B cell (primary cell): ENCODE measurements around the gene SHB. TPM values are rescaled to one million over a fixed set of nuclear protein-coding genes. Genes with fewer than 3 reads are reported as not detected.

ENCODE experiments used
- ATAC-seq: fragments of 200-7000 bp; cut with Tn5 transposase; one replicate; pipeline ENCODE4 v1.10.0; 2021; ENCODE audit warnings: low read depth, mild to moderate bottlenecking, moderate number of reproducible peaks, moderate library complexity
- CTCF ChIA-PET: fragments of 350-600 bp; sonication (Branson Sonifier 250); formaldehyde crosslinking; loops from one replicate; lab custom pipeline; 2021; ENCODE audit warnings: antibody characterized with exemption, inconsistent platforms; lab: Charles Lee
- POLR2A ChIA-PET: fragments of 350-600 bp; sonication (Branson Sonifier 250); formaldehyde crosslinking; loops from one replicate; lab custom pipeline; 2021; ENCODE audit warnings: antibody characterized with exemption; lab: Charles Lee
- DNase-seq: peaks from one replicate; pipeline ENCODE4 v3.0.0; 2013
- H2AFZ ChIP-seq: 2 replicates; pipeline ENCODE4 v1.6.1; 2012; ENCODE audit warnings: mild to moderate bottlenecking, low read depth, low read length; ENCODE audit not compliant: insufficient read depth, poor library complexity, severe bottlenecking
- H3K27ac ChIP-seq, 2 donors: 1 replicate in 1 of 2; 2 replicates in 1 of 2; pipeline ENCODE4 v1.5.1; 2012 to 2013; ENCODE audit warnings: low read length in 2 of 2, mild to moderate bottlenecking in 2 of 2, moderate library complexity in 1 of 2
- H3K27me3 ChIP-seq, 4 experiments: fragments of 200-600 bp in 1 of 4; sonication (generic) in 1 of 4; replicated peaks in 1 of 4; 1 replicate in 2 of 4; 2 replicates in 2 of 4; pipeline versions ENCODE4 v1.6.1 to v1.7.0; 2013 to 2016; ENCODE audit warnings: low read length in 3 of 4, mild to moderate bottlenecking in 2 of 4, mixed read lengths in 1 of 4, moderate library complexity in 1 of 4; ENCODE audit not compliant: insufficient read depth in 4 of 4, control insufficient read depth in 3 of 4; ENCODE audit errors: control extremely low read depth in 1 of 4
- H3K36me3 ChIP-seq, 2 experiments: replicated peaks in 1 of 2; 1 replicate in 1 of 2; 2 replicates in 1 of 2; pipeline versions ENCODE4 v1.6.1 to v1.7.1; 2013; ENCODE audit warnings: low read length in 1 of 2; ENCODE audit not compliant: insufficient read depth in 2 of 2, control insufficient read depth in 1 of 2; ENCODE audit errors: control extremely low read depth in 1 of 2, extremely low read depth in 1 of 2
- H3K4me1 ChIP-seq, 2 donors: fragments of 200-600 bp in 1 of 2; sonication (generic) in 1 of 2; 1 replicate in 1 of 2; 2 replicates in 1 of 2; pipeline versions ENCODE4 v1.5.1 to v1.6.1; 2013 to 2017; ENCODE audit warnings: low read length in 2 of 2; ENCODE audit not compliant: control insufficient read depth in 2 of 2, insufficient read depth in 2 of 2
- H3K4me2 ChIP-seq: replicated peaks from 2 replicates; pipeline ENCODE3; 2012; ENCODE audit warnings: mild to moderate bottlenecking, low read depth, low read length; ENCODE audit not compliant: poor library complexity, severe bottlenecking
- H3K4me3 ChIP-seq, 5 experiments: fragments of 200-600 bp in 1 of 5; sonication (generic) in 1 of 5; 1 replicate in 3 of 5; 2 replicates in 2 of 5; pipeline versions ENCODE4 v1.5.1 to v1.7.0; 2011 to 2016; ENCODE audit warnings: low read length in 4 of 5, mild to moderate bottlenecking in 4 of 5, low read depth in 2 of 5, control low read depth in 1 of 5, moderate library complexity in 1 of 5; ENCODE audit not compliant: insufficient read depth in 1 of 5; ENCODE audit errors: control extremely low read depth in 1 of 5, extremely low read depth in 1 of 5
- H3K79me2 ChIP-seq: fragments of 200-600 bp; sonication (generic); one replicate; pipeline ENCODE4 v1.6.0; 2016; ENCODE audit warnings: low read length; ENCODE audit not compliant: control insufficient read depth, insufficient read depth
- H3K9ac ChIP-seq: fragments of 200-600 bp; sonication (generic); 2 replicates; pipeline ENCODE4 v1.6.1; 2017; ENCODE audit warnings: mild to moderate bottlenecking, low read length, moderate library complexity
- H3K9me3 ChIP-seq, 3 donors: one replicate each; pipeline versions ENCODE4 v1.6.1 to v1.7.1; 2013; ENCODE audit warnings: low read length in 2 of 3; ENCODE audit not compliant: control insufficient read depth in 2 of 3, insufficient read depth in 1 of 3; ENCODE audit errors: control extremely low read depth in 1 of 3
- H4K20me1 ChIP-seq: 2 replicates; pipeline ENCODE4 v1.6.0; 2012; ENCODE audit warnings: mild to moderate bottlenecking, low read length; ENCODE audit not compliant: insufficient read depth, control insufficient read depth, poor library complexity, severe bottlenecking
- H3K27ac Mint-ChIP-seq: one replicate; pipeline ENCODE4 v1.8.0; 2021; ENCODE audit warnings: mixed read lengths
- H3K27me3 Mint-ChIP-seq: one replicate; pipeline ENCODE4 v1.8.0; 2021; ENCODE audit warnings: mixed read lengths
- H3K4me1 Mint-ChIP-seq: one replicate; pipeline ENCODE4 v1.8.0; 2021; ENCODE audit warnings: mixed read lengths
- H3K4me3 Mint-ChIP-seq: one replicate; pipeline ENCODE4 v1.8.0; 2021; ENCODE audit warnings: mixed read lengths
- H3K9me3 Mint-ChIP-seq: one replicate; pipeline ENCODE4 v1.8.0; 2022; ENCODE audit warnings: mixed read lengths; ENCODE audit not compliant: insufficient read depth
- EZH2 ChIP-seq: IDR thresholded peaks from 2 replicates; pipeline ENCODE4 v1.6.1; 2012; ENCODE audit warnings: borderline replicate concordance, low read depth, mild to moderate bottlenecking, moderate library complexity, low read length; ENCODE audit not compliant: insufficient read depth, poor library complexity, severe bottlenecking
- WGBS: methylation state at CpG from one replicate; pipeline ENCODE4 v1.1.5; 2013; ENCODE audit warnings: missing lambda C conversion rate; ENCODE audit not compliant: insufficient coverage; 5-methylcytosine and 5-hydroxymethylcytosine counted together
- intact Hi-C: fragments of 100-400 bp; cut with micrococcal nuclease; formaldehyde crosslinking; loops from one replicate; pipeline ENCODE4 v1.10.0; 2022
- polyA plus RNA-seq: library from polyadenylated mRNA; depleted of rRNA; stranded (reverse); fragments of >200 nt; gene quantifications from 2 replicates; pipeline ENCODE4 v1.2.3, GENCODE V29; 2012
- total RNA-seq, 2 donors: library from RNA; stranded (reverse); fragments of 120-200 nt in 1 of 2; gene quantifications; 1 replicate in 1 of 2; 2 replicates in 1 of 2; pipeline versions ENCODE4 v1.2.3 to v1.2.4, GENCODE V29; 2013 to 2022
- TF ChIP-seq, protein P1 (sequence below): fragments of 200-600 bp; IDR thresholded peaks from one replicate; pipeline ENCODE4 v1.8.0; 2022; ENCODE audit warnings: antibody characterized with exemption, mild to moderate bottlenecking

The SHB gene
- total and polyA plus RNA-seq, 2 donors (not counting 1 experiment from before 2014, with no cell fraction given): 0.06 to 1.9 TPM

DNA sequence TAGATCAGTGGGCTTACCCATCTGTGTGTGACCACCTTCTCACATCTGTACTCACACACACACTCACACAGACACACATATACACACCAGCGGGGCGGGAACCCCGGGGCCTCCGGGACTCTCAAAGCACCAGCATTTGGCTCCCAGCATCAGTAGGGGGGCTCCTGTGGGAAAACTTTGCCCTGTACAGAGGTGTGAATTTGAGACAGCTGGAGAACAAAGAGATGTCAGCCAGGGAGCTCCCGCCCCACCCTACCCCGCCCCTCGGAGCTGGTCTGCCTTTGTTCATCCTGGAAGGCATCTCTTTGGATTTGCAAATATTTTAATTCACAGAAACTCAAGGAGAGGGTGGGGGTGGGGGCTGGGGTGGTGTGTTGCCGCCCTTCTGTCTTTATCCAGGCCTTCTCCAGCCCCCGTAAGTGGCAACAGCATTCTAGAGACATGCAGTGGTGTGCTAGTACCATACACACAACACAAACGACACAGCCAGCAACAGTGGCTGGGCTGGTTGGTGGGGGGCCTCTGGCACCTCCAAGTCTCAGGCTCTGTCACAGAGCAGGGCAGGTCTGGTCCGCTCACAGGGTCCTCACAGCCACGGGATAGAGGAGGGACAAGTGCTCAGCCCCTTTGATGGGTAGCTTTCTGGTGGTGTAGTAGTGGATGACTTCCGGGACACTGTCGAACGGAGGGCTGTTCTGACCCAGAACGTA is 149.6 kb downstream of the SHB start:
- Mint-ChIP-seq H3K27ac (no peak overlapping the region), H3K4me1 (no peaks in the 10 kb centered on the region), H3K9me3 (no peaks in the 10 kb centered on the region), H3K27me3 (no peaks in the 10 kb centered on the region), H3K4me3 (no peak overlapping the region)
- Histone ChIP-seq H3K27me3 (no peaks in the 10 kb centered on the region), H3K4me3 (no peak overlapping the region), H3K9me3 (no peaks in the 10 kb centered on the region), H3K27ac (no peak overlapping the region), H3K4me1 (no peaks in the 10 kb centered on the region), H2AFZ (no peak overlapping the region), H4K20me1 (no peaks in the 10 kb centered on the region), H3K4me2 (no peak overlapping the region), H3K36me3 (no peaks in the 10 kb centered on the region), H3K79me2 (no peaks in the 10 kb centered on the region), H3K9ac (no peak overlapping the region)
- CTCF ChIA-PET: no interaction called here
- 96% methylated on average over 7 of the region's 16 CpGs for WGBS
- TF ChIP-seq, protein P1, sequence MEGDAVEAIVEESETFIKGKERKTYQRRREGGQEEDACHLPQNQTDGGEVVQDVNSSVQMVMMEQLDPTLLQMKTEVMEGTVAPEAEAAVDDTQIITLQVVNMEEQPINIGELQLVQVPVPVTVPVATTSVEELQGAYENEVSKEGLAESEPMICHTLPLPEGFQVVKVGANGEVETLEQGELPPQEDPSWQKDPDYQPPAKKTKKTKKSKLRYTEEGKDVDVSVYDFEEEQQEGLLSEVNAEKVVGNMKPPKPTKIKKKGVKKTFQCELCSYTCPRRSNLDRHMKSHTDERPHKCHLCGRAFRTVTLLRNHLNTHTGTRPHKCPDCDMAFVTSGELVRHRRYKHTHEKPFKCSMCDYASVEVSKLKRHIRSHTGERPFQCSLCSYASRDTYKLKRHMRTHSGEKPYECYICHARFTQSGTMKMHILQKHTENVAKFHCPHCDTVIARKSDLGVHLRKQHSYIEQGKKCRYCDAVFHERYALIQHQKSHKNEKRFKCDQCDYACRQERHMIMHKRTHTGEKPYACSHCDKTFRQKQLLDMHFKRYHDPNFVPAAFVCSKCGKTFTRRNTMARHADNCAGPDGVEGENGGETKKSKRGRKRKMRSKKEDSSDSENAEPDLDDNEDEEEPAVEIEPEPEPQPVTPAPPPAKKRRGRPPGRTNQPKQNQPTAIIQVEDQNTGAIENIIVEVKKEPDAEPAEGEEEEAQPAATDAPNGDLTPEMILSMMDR: no peak
- no peak for TF ChIP-seq EZH2
- POLR2A ChIA-PET: no interaction called here
- ATAC-seq: no peak
- intact Hi-C loops: no loop called here
- DNase-seq: no peak

DNA sequence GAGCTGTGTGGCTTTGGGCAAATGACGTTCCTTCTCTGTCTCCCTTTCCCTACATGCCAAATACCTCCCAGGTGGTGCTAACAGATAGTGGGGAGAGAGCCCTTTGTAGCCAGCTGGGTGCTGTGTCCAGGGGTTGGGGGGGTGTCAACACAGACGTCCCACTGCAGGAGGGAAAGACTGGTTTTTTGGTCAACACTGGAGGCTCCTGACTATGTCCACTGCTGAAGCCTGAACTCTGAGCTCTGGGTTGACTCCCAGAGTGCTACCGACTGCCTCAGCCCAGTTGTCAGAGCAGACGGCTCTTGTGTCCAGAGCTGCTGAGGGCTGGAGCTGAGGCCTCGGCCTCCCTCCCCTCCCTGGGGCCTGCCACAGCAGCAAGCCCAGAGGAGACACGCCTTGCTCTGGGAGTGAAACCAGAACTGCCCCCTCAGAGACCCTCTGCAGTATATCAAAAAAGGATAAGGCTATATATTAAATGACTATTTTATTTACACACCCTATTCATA is 150.3 kb downstream of the SHB start:
- no peak overlapping the region for H3K4me2 ChIP-seq
- H3K36me3 ChIP-seq: no peaks in the 10 kb centered on the region
- no peak overlapping the region for H3K27ac ChIP-seq
- ATAC-seq (no peak), DNase-seq (no peak)
- no peak overlapping the region for H3K4me3 ChIP-seq
- H3K27me3 ChIP-seq: no peaks in the 10 kb centered on the region
- Mint-ChIP-seq H3K27ac (no peak overlapping the region), H3K9me3 (no peaks in the 10 kb centered on the region), H3K27me3 (no peaks in the 10 kb centered on the region), H3K4me1 (no peaks in the 10 kb centered on the region), H3K4me3 (no peak overlapping the region)
- no peaks in the 10 kb centered on the region for H3K9me3 ChIP-seq
- H3K79me2 ChIP-seq: no peaks in the 10 kb centered on the region
- POLR2A ChIA-PET: no interaction called here
- no peaks in the 10 kb centered on the region for H3K4me1 ChIP-seq
- CTCF ChIA-PET: no interaction called here
- intact Hi-C loops: no loop called here
- H4K20me1 ChIP-seq: no peaks in the 10 kb centered on the region
- H3K9ac ChIP-seq: no peak overlapping the region
- TF ChIP-seq, protein P1: no peak
- no peak for TF ChIP-seq EZH2
- H2AFZ ChIP-seq: no peak overlapping the region
- 98% methylated on average over 4 of the region's 6 CpGs for WGBS
